HCT116 (cell line): ENCODE results near the gene PITPNC1. TPM values are rescaled to one million over a fixed set of nuclear protein-coding genes. Genes with fewer than 3 reads are reported as not detected.

Experiments used
- ATAC-seq: fragments of 200-7000 bp; cut with Tn5 transposase; 2 replicates; pipeline ENCODE4 v1.9.1; 2020; ENCODE audit warnings: mild to moderate bottlenecking, moderate library complexity
- BruUV-seq: library from RNA; stranded (reverse); fragments of 400-500 nt; replicated peaks from 2 replicates; lab custom pipeline; 2021; lab: Mats Ljungman, UMichigan
- CTCF ChIA-PET: fragments of 300-600 bp; sonication (Branson Sonifier 250); formaldehyde crosslinking; loops from one replicate; lab custom pipeline; 2021; ENCODE audit warnings: antibody characterized with exemption; lab: Charles Lee
- POLR2A ChIA-PET: fragments of 300-600, 350-600 bp; sonication (Branson Sonifier 250); formaldehyde crosslinking; loops from one replicate; lab custom pipeline; 2021; ENCODE audit warnings: antibody characterized with exemption; lab: Charles Lee
- RAD21 ChIA-PET, 2 experiments: fragments of 300-600 bp; sonication (Branson Sonifier 250); formaldehyde crosslinking; loops; one replicate each; lab custom pipeline; 2023; ENCODE audit warnings: low total read pairs in 2 of 2; ENCODE audit not compliant: uncharacterized antibody in 2 of 2, unreplicated experiment in 2 of 2, low non-redundant PET in 1 of 2; lab: Charles Lee
- DNase-seq: peaks from one replicate; pipeline ENCODE4 v3.0.0-alpha.2; 2010; ENCODE audit warnings: low read depth, low spot score
- H2AFZ ChIP-seq: fragments of 200-600 bp; shearing (Covaris generic), sonication (generic); 2 replicates; pipeline ENCODE4 v1.6.1; 2017; ENCODE audit warnings: low read depth, mixed run types, mixed read lengths, antibody characterized with exemption, low read length; ENCODE audit not compliant: poor library complexity, severe bottlenecking
- H3K27ac ChIP-seq: 2 replicates; pipeline ENCODE4 v1.5.1; 2012; ENCODE audit warnings: low read depth, low read length
- H3K27me3 ChIP-seq: fragments of 200-600 bp; sonication (generic); 2 replicates; pipeline ENCODE4 v1.6.1; 2016; ENCODE audit warnings: mixed run types, low read length, mixed read lengths; ENCODE audit not compliant: insufficient read depth
- H3K36me3 ChIP-seq, 2 experiments: fragments of 200-500 bp in 1 of 2; fragments of 200-600 bp in 1 of 2; sonication (Bioruptor generic) in 1 of 2; sonication (generic) in 1 of 2; 2 replicates each; pipeline versions ENCODE4 v1.5.1 to v1.6.1; 2014 to 2016; ENCODE audit warnings: low read length in 2 of 2, inconsistent platforms in 1 of 2, mixed read lengths in 1 of 2, mixed run types in 1 of 2; ENCODE audit not compliant: insufficient read depth in 2 of 2, control insufficient read depth in 1 of 2
- H3K4me1 ChIP-seq, 2 experiments: fragments of 200-600 bp in 1 of 2; sonication (generic) in 1 of 2; 2 replicates each; pipeline versions ENCODE4 v1.5.1 to v1.6.1; 2012 to 2017; ENCODE audit warnings: low read length in 2 of 2, inconsistent platforms in 1 of 2, mild to moderate bottlenecking in 1 of 2, mixed read lengths in 1 of 2, mixed run types in 1 of 2, moderate library complexity in 1 of 2; ENCODE audit not compliant: insufficient read depth in 2 of 2, control insufficient read depth in 1 of 2
- H3K4me2 ChIP-seq: fragments of 200-600 bp; sonication (generic); 2 replicates; pipeline ENCODE4 v1.6.1; 2017; ENCODE audit warnings: mixed run types, low read length, mixed read lengths
- H3K4me3 ChIP-seq, 2 experiments: fragments of 200-600 bp in 1 of 2; sonication (generic) in 1 of 2; replicated peaks in 1 of 2; 2 replicates each; pipeline ENCODE4 v1.5.1; 2011 to 2016; ENCODE audit warnings: low read length in 2 of 2, control low read depth in 1 of 2, low read depth in 1 of 2, mild to moderate bottlenecking in 1 of 2, mixed read lengths in 1 of 2, mixed run types in 1 of 2
- H3K79me2 ChIP-seq: fragments of 200-600 bp; sonication (generic); 2 replicates; pipeline ENCODE4 v1.6.1; 2017; ENCODE audit warnings: mild to moderate bottlenecking, mixed run types, low read length, moderate library complexity, mixed read lengths; ENCODE audit not compliant: insufficient read depth
- H3K9ac ChIP-seq: fragments of 200-600 bp; sonication (generic); 2 replicates; pipeline ENCODE4 v1.6.1; 2016; ENCODE audit warnings: low read length, mixed read lengths
- H3K9me2 ChIP-seq: fragments of 200-600 bp; sonication (generic), shearing (Covaris generic); 2 replicates; pipeline ENCODE4 v1.6.1; 2017; ENCODE audit warnings: mixed run types, mild to moderate bottlenecking, moderate library complexity; ENCODE audit not compliant: insufficient read depth
- H3K9me3 ChIP-seq, 2 experiments: fragments of 200-500 bp in 1 of 2; fragments of 200-600 bp in 1 of 2; sonication (Bioruptor generic) in 1 of 2; sonication (generic) in 1 of 2; 2 replicates each; pipeline ENCODE4 v1.6.1; 2014 to 2017; ENCODE audit warnings: low read length in 2 of 2, mixed read lengths in 2 of 2, inconsistent platforms in 1 of 2, low read depth in 1 of 2, mild to moderate bottlenecking in 1 of 2, mixed run types in 1 of 2, moderate library complexity in 1 of 2; ENCODE audit not compliant: control insufficient read depth in 1 of 2, insufficient read depth in 1 of 2
- H4K20me1 ChIP-seq: fragments of 200-600 bp; sonication (generic), shearing (Covaris generic); 2 replicates; pipeline ENCODE4 v1.6.1; 2017; ENCODE audit warnings: mixed run types, mild to moderate bottlenecking, moderate library complexity; ENCODE audit not compliant: insufficient read depth
- ATF3 ChIP-seq: IDR thresholded peaks from 2 replicates; pipeline ENCODE4 v1.6.1; 2012
- CBX3 ChIP-seq: IDR thresholded peaks from 2 replicates; pipeline ENCODE4 v1.6.1; 2012; ENCODE audit warnings: low read depth
- CTCF ChIP-seq, 3 experiments: fragments of 200-600 bp in 1 of 3; sonication (generic) in 1 of 3; IDR thresholded peaks in 2 of 3; conservative IDR thresholded peaks in 1 of 3; 2 replicates each; pipeline ENCODE4 v1.5.1; 2012 to 2017; ENCODE audit warnings: low read depth in 2 of 3, low read length in 2 of 3, antibody characterized with exemption in 1 of 3, borderline replicate concordance in 1 of 3, control low read depth in 1 of 3, mild to moderate bottlenecking in 1 of 3, mixed read lengths in 1 of 3, mixed run types in 1 of 3, moderate library complexity in 1 of 3; ENCODE audit not compliant: insufficient read depth in 1 of 3
- EGR1 ChIP-seq: IDR thresholded peaks from 2 replicates; pipeline ENCODE4 v1.6.1; 2012; ENCODE audit warnings: low read depth
- ELF1 ChIP-seq: IDR thresholded peaks from 2 replicates; pipeline ENCODE4 v1.6.1; 2012; ENCODE audit warnings: low read depth, borderline replicate concordance
- EZH2 ChIP-seq: fragments of 200-600 bp; sonication (generic); IDR thresholded peaks from 2 replicates; pipeline ENCODE4 v1.6.1; 2017; ENCODE audit warnings: antibody characterized with exemption, mixed run types
- JUND ChIP-seq: IDR thresholded peaks from 2 replicates; pipeline ENCODE4 v1.6.1; 2012
- MAX ChIP-seq: IDR thresholded peaks from 2 replicates; pipeline ENCODE4 v1.6.1; 2012
- POLR2A ChIP-seq: IDR thresholded peaks from 2 replicates; pipeline ENCODE4 v1.7.0; 2011; ENCODE audit warnings: borderline replicate concordance; ENCODE audit not compliant: insufficient read depth, insufficient read length; ENCODE audit errors: extremely low read depth
- POLR2AphosphoS5 ChIP-seq: IDR thresholded peaks from 2 replicates; pipeline ENCODE4 v1.6.1; 2011; ENCODE audit warnings: mild to moderate bottlenecking, low read depth, low read length, moderate library complexity
- RAD21 ChIP-seq: IDR thresholded peaks from 2 replicates; pipeline ENCODE4 v1.6.1; 2012; ENCODE audit warnings: low read depth, mild to moderate bottlenecking
- REST ChIP-seq: IDR thresholded peaks from 2 replicates; pipeline ENCODE4 v1.6.1; 2012; ENCODE audit warnings: low read depth
- SIN3A ChIP-seq: IDR thresholded peaks from 2 replicates; pipeline ENCODE4 v1.6.1; 2012; ENCODE audit warnings: low read depth
- SP1 ChIP-seq: IDR thresholded peaks from 2 replicates; pipeline ENCODE4 v1.6.1; 2012; ENCODE audit warnings: low read depth
- SRF ChIP-seq: IDR thresholded peaks from 2 replicates; pipeline ENCODE4 v1.6.1; 2012; ENCODE audit warnings: low read depth
- TCF7L2 ChIP-seq: IDR thresholded peaks from 2 replicates; pipeline ENCODE4 v1.7.0; 2011; ENCODE audit warnings: borderline replicate concordance, inconsistent platforms; ENCODE audit not compliant: insufficient read depth, insufficient read length; ENCODE audit errors: extremely low read depth
- YY1 ChIP-seq: IDR thresholded peaks from 2 replicates; pipeline ENCODE4 v1.6.1; 2011; ENCODE audit warnings: low read length, low read depth, moderate library complexity, mild to moderate bottlenecking; ENCODE audit not compliant: insufficient replicate concordance; ENCODE audit errors: extremely low read depth
- ZBTB33 ChIP-seq: IDR thresholded peaks from 2 replicates; pipeline ENCODE4 v1.6.1; 2011; ENCODE audit warnings: mild to moderate bottlenecking, low read length, moderate library complexity; ENCODE audit not compliant: insufficient replicate concordance; ENCODE audit errors: extremely low read depth
- ZNF274 ChIP-seq: fragments of 200-500 bp; sonication (Bioruptor generic); IDR thresholded peaks from 2 replicates; pipeline ENCODE4 v1.6.1; 2014; ENCODE audit warnings: mild to moderate bottlenecking, low read depth, low read length, inconsistent platforms
- intact Hi-C: fragments of 100-400 bp; cut with micrococcal nuclease; formaldehyde crosslinking; loops from 2 replicates; pipeline ENCODE4 v1.10.0; 2022
- total RNA-seq: library from RNA; stranded (reverse); gene quantifications from one replicate; pipeline ENCODE4 v1.2.1, GENCODE V29; 2021; ENCODE audit not compliant: unreplicated experiment

The PITPNC1 gene
- total RNA-seq, 1 experiment from 2014 or later, result 41.9 TPM

- H3K27ac ChIP-seq, result no peak overlapping the region
- ChIA-PET CTCF (no interaction called here), POLR2A (no interaction called here), RAD21 (no interaction called here)
- DNase-seq, result no peak
- BruUV-seq, result no TSS peak
- H3K36me3 ChIP-seq, result no peaks in the 10 kb centered on the region
- no peaks in the 10 kb centered on the region for H3K9me2 ChIP-seq
- no peak overlapping the region for H3K4me3 ChIP-seq
- intact Hi-C loops, result no loop called here
- no peak overlapping the region for H3K4me2 ChIP-seq
- no peak overlapping the region for H2AFZ ChIP-seq
- H4K20me1 ChIP-seq, result no peaks in the 10 kb centered on the region
- H3K27me3 ChIP-seq, result no peaks in the 10 kb centered on the region
- H3K9ac ChIP-seq, result no peak overlapping the region
- peaks cover 8 to 9% of the 10 kb centered on the region in 2 experiments; a peak in 3 of 4 replicates for H3K4me1 ChIP-seq
- TF ChIP-seq SP1, result no peak
- TF ChIP-seq EGR1, result no peak
- TF ChIP-seq TCF7L2, result no peak
- TF ChIP-seq JUND, result no peak
- no peak for TF ChIP-seq ZNF274
- TF ChIP-seq RAD21, result no peak
- TF ChIP-seq ELF1, result no peak
- no peak for TF ChIP-seq POLR2AphosphoS5
- TF ChIP-seq POLR2A, result no peak
- TF ChIP-seq SRF, result no peak
- no peak for TF ChIP-seq EZH2
- TF ChIP-seq SIN3A, result no peak
- no peak for TF ChIP-seq CBX3
- no peak for TF ChIP-seq ZBTB33
- TF ChIP-seq CTCF (IDR thresholded peaks at IDR 0.05 in 2 of 3, conservative IDR thresholded peaks at IDR 0.05 in 1 of 3; ENCODE audit: borderline replicate concordance in 1 of 3, insufficient read depth in 1 of 3, low read depth in 2 of 3, low read length in 2 of 3), result no peak
- no peak for TF ChIP-seq YY1
- no peak for TF ChIP-seq MAX
- no peak for TF ChIP-seq ATF3
- no peak for TF ChIP-seq REST
- H3K9me3 ChIP-seq, result peaks cover 0 to 10% of the 10 kb centered on the region in 2 experiments; a peak in 2 of 4 replicates
- no peaks in the 10 kb centered on the region for H3K79me2 ChIP-seq
- no peak for ATAC-seq
These were observed 134.7 kb downstream of the PITPNC1 start for GRCh38 chr17:67511804-67512203.
